Measurements from ENCODE around the gene MX1.

Gene MX1

GRCh38 chr21:41444703-41445464 is 18.8 kb downstream of the MX1 start:
- Histone ChIP-seq H3K9me2 (replicated peaks; ENCODE audit: control insufficient read depth, low read length) (no peaks in the 10 kb centered on the region), H3K79me2 (ENCODE audit: control insufficient read depth, low read length) (no peaks in the 10 kb centered on the region), H4K20me1 (ENCODE audit: control insufficient read depth, insufficient read depth, low read depth, low read length) (no peaks in the 10 kb centered on the region), H3K4me3 (ENCODE audit: low read length) (no peak overlapping the region), H3K27ac (ENCODE audit: low read depth, low read length) (no peak overlapping the region), H3K36me3 (ENCODE audit: control insufficient read depth, low read length) (no peaks in the 10 kb centered on the region), H3K9me3 (ENCODE audit: control insufficient read depth, insufficient read depth, low read length) (no peaks in the 10 kb centered on the region), H3K4me1 (ENCODE audit: control insufficient read depth, low read length) (no peaks in the 10 kb centered on the region), H3K4me2 (ENCODE audit: low read length) (no peak overlapping the region), H3K27me3 (ENCODE audit: control insufficient read depth, low read length) (no peaks in the 10 kb centered on the region), H3F3A (ENCODE audit: control insufficient read depth, insufficient read depth) (no peaks in the 10 kb centered on the region)
- TF ChIP-seq CTCF (IDR thresholded peaks at IDR 0.05; ENCODE audit: low read depth, low read length, poor library complexity, severe bottlenecking) (no peak), EZH2phosphoT487 (IDR thresholded peaks at IDR 0.05; ENCODE audit: borderline replicate concordance, low read length) (no peak)

GRCh38 chr21:41445465-41445862 is 19.4 kb downstream of the MX1 start:
- no peak overlapping the region for H3K27ac ChIP-seq (ENCODE audit: low read depth, low read length)
- H3F3A ChIP-seq (ENCODE audit: control insufficient read depth, insufficient read depth), result no peaks in the 10 kb centered on the region
- H3K27me3 ChIP-seq (ENCODE audit: control insufficient read depth, low read length), result no peaks in the 10 kb centered on the region
- H3K79me2 ChIP-seq (ENCODE audit: control insufficient read depth, low read length), result no peaks in the 10 kb centered on the region
- H3K9me3 ChIP-seq (ENCODE audit: control insufficient read depth, insufficient read depth, low read length), result no peaks in the 10 kb centered on the region
- no peak overlapping the region for H3K4me3 ChIP-seq (ENCODE audit: low read length)
- no peaks in the 10 kb centered on the region for H3K36me3 ChIP-seq (ENCODE audit: control insufficient read depth, low read length)
- H3K4me2 ChIP-seq (ENCODE audit: low read length), result no peak overlapping the region
- H3K4me1 ChIP-seq (ENCODE audit: control insufficient read depth, low read length), result no peaks in the 10 kb centered on the region
- TF ChIP-seq CTCF (IDR thresholded peaks at IDR 0.05; ENCODE audit: low read depth, low read length, poor library complexity, severe bottlenecking) (no peak), EZH2phosphoT487 (IDR thresholded peaks at IDR 0.05; ENCODE audit: borderline replicate concordance, low read length) (no peak)
- H3K9me2 ChIP-seq (replicated peaks; ENCODE audit: control insufficient read depth, low read length), result no peaks in the 10 kb centered on the region
- H4K20me1 ChIP-seq (ENCODE audit: control insufficient read depth, insufficient read depth, low read depth, low read length), result no peaks in the 10 kb centered on the region

GRCh38 chr21:41446586-41446985 is 20.5 kb downstream of the MX1 start:
- Histone ChIP-seq H3K4me2 (ENCODE audit: low read length) (no peak overlapping the region), H3K27ac (ENCODE audit: low read depth, low read length) (no peak overlapping the region), H3K79me2 (ENCODE audit: control insufficient read depth, low read length) (no peaks in the 10 kb centered on the region), H3K9me2 (replicated peaks; ENCODE audit: control insufficient read depth, low read length) (no peaks in the 10 kb centered on the region), H3K4me3 (ENCODE audit: low read length) (no peak overlapping the region), H3K4me1 (ENCODE audit: control insufficient read depth, low read length) (no peaks in the 10 kb centered on the region), H3K36me3 (ENCODE audit: control insufficient read depth, low read length) (no peaks in the 10 kb centered on the region), H3K9me3 (ENCODE audit: control insufficient read depth, insufficient read depth, low read length) (no peaks in the 10 kb centered on the region), H4K20me1 (ENCODE audit: control insufficient read depth, insufficient read depth, low read depth, low read length) (no peaks in the 10 kb centered on the region), H3F3A (ENCODE audit: control insufficient read depth, insufficient read depth) (no peaks in the 10 kb centered on the region), H3K27me3 (ENCODE audit: control insufficient read depth, low read length) (no peaks in the 10 kb centered on the region)
- no peak for TF ChIP-seq EZH2phosphoT487 (IDR thresholded peaks at IDR 0.05; ENCODE audit: borderline replicate concordance, low read length)

- no peaks in the 10 kb centered on the region for H3K79me2 ChIP-seq (ENCODE audit: control insufficient read depth, low read length)
- H3F3A ChIP-seq (ENCODE audit: control insufficient read depth, insufficient read depth), result no peaks in the 10 kb centered on the region
- H3K9me2 ChIP-seq (replicated peaks; ENCODE audit: control insufficient read depth, low read length), result no peaks in the 10 kb centered on the region
- no peaks in the 10 kb centered on the region for H3K4me1 ChIP-seq (ENCODE audit: control insufficient read depth, low read length)
- no peak overlapping the region for H3K4me3 ChIP-seq (ENCODE audit: low read length)
- H4K20me1 ChIP-seq (ENCODE audit: control insufficient read depth, insufficient read depth, low read depth, low read length), result no peaks in the 10 kb centered on the region
- no peak overlapping the region for H3K4me2 ChIP-seq (ENCODE audit: low read length)
- H3K36me3 ChIP-seq (ENCODE audit: control insufficient read depth, low read length), result no peaks in the 10 kb centered on the region
- TF ChIP-seq EZH2phosphoT487 (IDR thresholded peaks at IDR 0.05; ENCODE audit: borderline replicate concordance, low read length) (no peak), CTCF (IDR thresholded peaks at IDR 0.05; ENCODE audit: low read depth, low read length, poor library complexity, severe bottlenecking) (no peak)
- H3K27me3 ChIP-seq (ENCODE audit: control insufficient read depth, low read length), result no peaks in the 10 kb centered on the region
- no peaks in the 10 kb centered on the region for H3K9me3 ChIP-seq (ENCODE audit: control insufficient read depth, insufficient read depth, low read length)
- no peak overlapping the region for H3K27ac ChIP-seq (ENCODE audit: low read depth, low read length)
These were observed 21.3 kb downstream of the MX1 start for GRCh38 chr21:41447356-41447755.

Data from DOHH2 (cell line).